ENCODE results near the gene CLMP.
A peak's percentile ranks its signal among the peaks of the same experiment; 100 is the strongest.

Gene CLMP

DNA sequence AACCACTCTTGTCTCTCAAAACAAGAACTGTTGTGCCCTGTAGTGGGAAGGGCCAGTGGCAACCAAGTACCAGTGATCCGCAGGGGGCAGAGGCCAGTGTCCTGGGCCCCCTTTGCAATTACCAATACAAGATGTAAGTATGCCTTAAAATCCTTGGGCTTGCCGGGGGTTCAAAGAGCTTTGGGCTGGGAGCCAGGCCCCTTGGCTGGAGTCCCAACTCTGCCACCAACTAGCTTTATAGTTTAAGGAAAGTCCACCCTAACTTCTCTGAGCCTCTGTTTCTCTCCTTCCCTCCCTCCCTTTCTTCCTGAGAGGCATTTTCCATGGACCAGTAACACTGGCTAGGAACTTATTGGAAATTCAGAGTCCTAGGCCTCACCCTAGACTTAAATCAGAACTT lies 15.5 kb downstream of the CLMP start:
- Histone ChIP-seq H2AFZ (ENCODE audit: low read depth, low read length) (no peak overlapping the region), H3K79me1 (replicated peaks; ENCODE audit: low read length, poor library complexity, severe bottlenecking) (peaks cover 12% of the 10 kb centered on the region), H2BK5ac (ENCODE audit: low read depth, low read length, poor library complexity, severe bottlenecking) (no peak overlapping the region), H2BK15ac (ENCODE audit: low read depth, poor library complexity, severe bottlenecking) (no peak overlapping the region), H4K8ac (ENCODE audit: low read length) (no peak overlapping the region), H3K27ac (ENCODE audit: low read length, poor library complexity, severe bottlenecking) (no peak overlapping the region), H3K9me3 (ENCODE audit: control insufficient read depth, low read length) (no peaks in the 10 kb centered on the region), H3K9ac (ENCODE audit: low read length) (no peak overlapping the region), H4K91ac (ENCODE audit: low read length) (no peak overlapping the region), H2AK5ac (ENCODE audit: low read length, severe bottlenecking) (no peak overlapping the region), H2BK120ac (ENCODE audit: low read depth, low read length) (no peak overlapping the region), H3K4ac (ENCODE audit: low read depth in 1 of 2, low read length in 2 of 2) (no peak overlapping the region), H3K4me3 (ENCODE audit: insufficient read depth in 1 of 2, low read depth in 1 of 2, low read length in 2 of 2) (no peak overlapping the region), H3K4me1 (ENCODE audit: control insufficient read depth, insufficient read depth, low read depth, low read length) (peaks cover 14% of the 10 kb centered on the region), H3K4me2 (ENCODE audit: low read length, poor library complexity, severe bottlenecking) (no peak overlapping the region), H3K18ac (ENCODE audit: low read depth in 1 of 2, low read length in 2 of 2) (no peak overlapping the region), H3K27me3 (ENCODE audit: control insufficient read depth in 1 of 2, insufficient read depth in 1 of 2, low read length in 2 of 2) (no peaks in the 10 kb centered on the region), H3K14ac (ENCODE audit: low read length in 2 of 2) (no peak overlapping the region), H3K36me3 (ENCODE audit: control insufficient read depth in 1 of 2, insufficient read depth in 2 of 2, low read depth in 1 of 2, low read length in 2 of 2) (peaks cover 0 to 78% of the 10 kb centered on the region in 2 experiments), H2BK12ac (ENCODE audit: low read length in 2 of 2) (no peak overlapping the region), H3K23ac (ENCODE audit: low read length in 2 of 2) (no peak overlapping the region)
- 90% methylated on average over 2 of the region's 2 CpGs for WGBS
- no peak for DNase-seq

DNA sequence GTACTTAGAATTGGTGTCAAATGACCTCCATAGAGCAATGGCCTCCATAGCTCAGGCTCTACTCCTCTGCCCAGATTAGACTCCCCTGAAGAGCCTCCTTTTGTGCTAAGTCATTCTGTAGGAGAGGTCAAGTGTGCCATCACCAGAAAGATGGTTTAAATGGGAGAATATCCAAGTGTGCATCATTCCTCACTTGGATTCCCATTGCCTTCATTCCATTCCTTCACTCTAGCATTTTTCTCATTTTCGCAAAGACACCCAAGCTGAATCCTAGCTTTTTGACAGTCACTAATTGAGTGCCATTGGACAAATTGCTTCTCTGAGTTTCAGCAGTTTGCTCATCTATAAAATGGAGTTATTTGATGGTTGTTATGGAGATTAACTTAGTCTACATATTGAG lies 16.9 kb downstream of the CLMP start:
- Histone ChIP-seq H3K4ac (ENCODE audit: low read depth in 1 of 2, low read length in 2 of 2) (no peak overlapping the region), H4K91ac (ENCODE audit: low read length) (no peak overlapping the region), H3K4me1 (ENCODE audit: control insufficient read depth, insufficient read depth, low read depth, low read length) (peaks cover 11% of the 10 kb centered on the region), H2BK120ac (ENCODE audit: low read depth, low read length) (no peak overlapping the region), H3K4me3 (ENCODE audit: insufficient read depth in 1 of 2, low read depth in 1 of 2, low read length in 2 of 2) (no peak overlapping the region), H3K14ac (ENCODE audit: low read length in 2 of 2) (no peak overlapping the region), H2AK5ac (ENCODE audit: low read length, severe bottlenecking) (no peak overlapping the region), H3K27ac (ENCODE audit: low read length, poor library complexity, severe bottlenecking) (no peak overlapping the region), H3K9ac (ENCODE audit: low read length) (no peak overlapping the region), H2BK5ac (ENCODE audit: low read depth, low read length, poor library complexity, severe bottlenecking) (no peak overlapping the region), H3K79me1 (replicated peaks; ENCODE audit: low read length, poor library complexity, severe bottlenecking) (peaks cover 8% of the 10 kb centered on the region), H3K23ac (ENCODE audit: low read length in 2 of 2) (no peak overlapping the region), H4K8ac (ENCODE audit: low read length) (no peak overlapping the region), H3K18ac (ENCODE audit: low read depth in 1 of 2, low read length in 2 of 2) (no peak overlapping the region), H3K27me3 (ENCODE audit: control insufficient read depth in 1 of 2, insufficient read depth in 1 of 2, low read length in 2 of 2) (no peaks in the 10 kb centered on the region), H3K36me3 (ENCODE audit: control insufficient read depth in 1 of 2, insufficient read depth in 2 of 2, low read depth in 1 of 2, low read length in 2 of 2) (peaks cover 0 to 69% of the 10 kb centered on the region in 2 experiments), H3K9me3 (ENCODE audit: control insufficient read depth, low read length) (no peaks in the 10 kb centered on the region), H2AFZ (ENCODE audit: low read depth, low read length) (no peak overlapping the region), H3K4me2 (ENCODE audit: low read length, poor library complexity, severe bottlenecking) (no peak overlapping the region), H2BK15ac (ENCODE audit: low read depth, poor library complexity, severe bottlenecking) (no peak overlapping the region), H2BK12ac (ENCODE audit: low read length in 2 of 2) (no peak overlapping the region)
- 100% methylated on average over 1 of the region's 1 CpG for WGBS
- no peak for DNase-seq

DNA sequence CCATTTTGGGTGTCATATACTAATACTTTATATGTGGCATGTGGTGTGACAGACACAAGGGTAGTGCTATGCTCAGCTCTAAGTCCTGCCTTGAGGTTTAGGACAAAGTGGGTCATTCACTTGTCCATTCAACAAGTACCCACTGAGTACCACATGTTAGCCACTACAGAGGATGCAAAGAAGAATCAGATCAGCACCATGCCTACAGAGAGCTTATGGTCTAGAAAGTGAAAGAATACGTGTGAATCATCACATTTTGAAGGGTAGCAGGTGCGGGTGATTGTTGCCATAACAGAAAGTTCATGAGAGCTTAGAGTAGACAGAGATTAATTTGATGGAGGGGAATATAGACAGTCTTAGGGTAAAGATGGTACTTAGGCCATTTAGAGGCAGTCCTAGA lies 18.3 kb downstream of the CLMP start:
- no peak overlapping the region for H3K23ac ChIP-seq (ENCODE audit: low read length in 2 of 2)
- H3K9ac ChIP-seq (ENCODE audit: low read length) = no peak overlapping the region
- no peak overlapping the region for H2BK12ac ChIP-seq (ENCODE audit: low read length in 2 of 2)
- H3K14ac ChIP-seq (ENCODE audit: low read length in 2 of 2) = no peak overlapping the region
- no peak overlapping the region for H2BK120ac ChIP-seq (ENCODE audit: low read depth, low read length)
- no peak overlapping the region for H2BK5ac ChIP-seq (ENCODE audit: low read depth, low read length, poor library complexity, severe bottlenecking)
- H3K18ac ChIP-seq (ENCODE audit: low read depth in 1 of 2, low read length in 2 of 2) = peak overlapping the region in 1 of 2 experiments; percentile 49
- peaks cover 0 to 60% of the 10 kb centered on the region in 2 experiments for H3K36me3 ChIP-seq (ENCODE audit: control insufficient read depth in 1 of 2, insufficient read depth in 2 of 2, low read depth in 1 of 2, low read length in 2 of 2)
- H2AFZ ChIP-seq (ENCODE audit: low read depth, low read length) = no peak overlapping the region
- H3K27me3 ChIP-seq (ENCODE audit: control insufficient read depth in 1 of 2, insufficient read depth in 1 of 2, low read length in 2 of 2) = no peaks in the 10 kb centered on the region
- H3K4me2 ChIP-seq (ENCODE audit: low read length, poor library complexity, severe bottlenecking) = no peak overlapping the region
- H3K9me3 ChIP-seq (ENCODE audit: control insufficient read depth, low read length) = no peaks in the 10 kb centered on the region
- H4K8ac ChIP-seq (ENCODE audit: low read length) = no peak overlapping the region
- peaks cover 11% of the 10 kb centered on the region for H3K4me1 ChIP-seq (ENCODE audit: control insufficient read depth, insufficient read depth, low read depth, low read length)
- H3K4me3 ChIP-seq (ENCODE audit: insufficient read depth in 1 of 2, low read depth in 1 of 2, low read length in 2 of 2) = no peak overlapping the region
- no peak overlapping the region for H2BK15ac ChIP-seq (ENCODE audit: low read depth, poor library complexity, severe bottlenecking)
- no peak for DNase-seq
- WGBS = 89% methylated on average over 2 of the region's 2 CpGs
- H4K91ac ChIP-seq (ENCODE audit: low read length) = peak overlapping the region; percentile 31
- H3K27ac ChIP-seq (ENCODE audit: low read length, poor library complexity, severe bottlenecking) = no peak overlapping the region
- no peak overlapping the region for H2AK5ac ChIP-seq (ENCODE audit: low read length, severe bottlenecking)
- H3K4ac ChIP-seq (ENCODE audit: low read depth in 1 of 2, low read length in 2 of 2) = no peak overlapping the region
- peaks cover 8% of the 10 kb centered on the region for H3K79me1 ChIP-seq (replicated peaks; ENCODE audit: low read length, poor library complexity, severe bottlenecking)

DNA sequence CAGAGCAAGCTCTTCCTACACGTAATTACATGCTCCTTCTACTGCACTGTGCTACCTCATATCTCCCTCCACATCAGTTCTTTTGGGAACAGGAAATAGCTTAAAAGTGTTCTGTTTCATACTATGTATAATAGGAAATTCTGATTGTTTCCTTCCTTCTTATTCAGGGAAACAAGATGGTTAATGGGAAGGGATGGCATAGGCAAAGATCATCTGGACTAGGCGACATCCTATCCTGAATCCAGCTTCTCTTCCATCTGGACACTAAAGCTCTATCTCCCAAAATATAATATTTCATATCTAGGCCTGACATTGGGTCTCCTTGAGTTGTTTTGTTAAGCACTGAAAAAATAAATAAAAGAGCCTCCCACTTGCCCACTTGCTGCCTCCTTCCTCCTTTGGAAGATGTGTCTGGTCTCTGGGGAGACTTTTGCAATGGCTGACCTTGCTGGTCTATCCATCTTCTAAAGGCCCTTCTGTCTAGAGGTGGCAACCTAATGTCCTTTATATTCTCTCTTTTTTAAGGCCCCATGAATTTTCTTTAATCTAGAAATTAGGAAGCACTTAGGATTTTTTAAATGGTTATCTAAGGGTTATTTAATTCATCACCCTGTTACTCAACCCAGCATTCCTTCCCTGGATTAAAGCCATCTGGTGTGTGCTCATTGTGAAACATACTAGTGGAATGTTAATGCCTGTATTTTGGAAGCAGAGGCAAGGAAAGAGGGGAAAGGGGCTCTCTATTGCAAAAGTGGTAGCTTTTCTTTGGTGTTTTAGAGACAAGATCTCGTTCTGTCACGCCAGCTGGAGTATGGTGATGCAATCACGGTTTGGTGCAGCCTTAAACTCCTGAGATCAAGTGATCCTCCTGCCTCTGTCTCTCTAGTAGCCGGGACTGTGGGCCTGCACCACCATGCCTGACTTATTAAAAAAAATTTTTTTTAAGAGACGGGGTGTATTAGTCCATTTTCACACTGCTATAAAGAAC lies 20.6 kb downstream of the CLMP start:
- H2AFZ ChIP-seq (ENCODE audit: low read depth, low read length) = no peak overlapping the region
- no peaks in the 10 kb centered on the region for H3K9me3 ChIP-seq (ENCODE audit: control insufficient read depth, low read length)
- H3K23ac ChIP-seq (ENCODE audit: low read length in 2 of 2) = no peak overlapping the region
- H3K36me3 ChIP-seq (ENCODE audit: control insufficient read depth in 1 of 2, insufficient read depth in 2 of 2, low read depth in 1 of 2, low read length in 2 of 2) = peaks cover 0 to 60% of the 10 kb centered on the region in 2 experiments
- WGBS = 15% methylated on average over 5 of the region's 7 CpGs
- H3K27ac ChIP-seq (ENCODE audit: low read length, poor library complexity, severe bottlenecking) = peak overlapping the region; percentile 82
- no peak overlapping the region for H3K4me2 ChIP-seq (ENCODE audit: low read length, poor library complexity, severe bottlenecking)
- no peak overlapping the region for H3K14ac ChIP-seq (ENCODE audit: low read length in 2 of 2)
- peak overlapping the region; percentile 78 for H3K9ac ChIP-seq (ENCODE audit: low read length)
- no peak overlapping the region for H4K91ac ChIP-seq (ENCODE audit: low read length)
- H3K4me3 ChIP-seq (ENCODE audit: insufficient read depth in 1 of 2, low read depth in 1 of 2, low read length in 2 of 2) = peak overlapping the region in 1 of 2 experiments; percentile 24
- no peak overlapping the region for H2BK12ac ChIP-seq (ENCODE audit: low read length in 2 of 2)
- H3K18ac ChIP-seq (ENCODE audit: low read depth in 1 of 2, low read length in 2 of 2) = peak overlapping the region in 1 of 2 experiments; percentile 80
- H2BK5ac ChIP-seq (ENCODE audit: low read depth, low read length, poor library complexity, severe bottlenecking) = no peak overlapping the region
- H3K27me3 ChIP-seq (ENCODE audit: control insufficient read depth in 1 of 2, insufficient read depth in 1 of 2, low read length in 2 of 2) = no peaks in the 10 kb centered on the region
- peak; percentile 96 for DNase-seq
- no peak overlapping the region for H2BK15ac ChIP-seq (ENCODE audit: low read depth, poor library complexity, severe bottlenecking)
- peaks cover 8% of the 10 kb centered on the region for H3K4me1 ChIP-seq (ENCODE audit: control insufficient read depth, insufficient read depth, low read depth, low read length)
- no peak overlapping the region for H4K8ac ChIP-seq (ENCODE audit: low read length)
- peaks cover 7% of the 10 kb centered on the region for H3K79me1 ChIP-seq (replicated peaks; ENCODE audit: low read length, poor library complexity, severe bottlenecking)
- peak overlapping the region; percentile 45 for H2AK5ac ChIP-seq (ENCODE audit: low read length, severe bottlenecking)
- H3K4ac ChIP-seq (ENCODE audit: low read depth in 1 of 2, low read length in 2 of 2) = no peak overlapping the region
- no peak overlapping the region for H2BK120ac ChIP-seq (ENCODE audit: low read depth, low read length)
